K562 (cell line): ENCODE measurements around the gene ACRBP. TPM values are rescaled to one million over a fixed set of nuclear protein-coding genes. Genes with fewer than 3 reads are reported as not detected.
A peak's percentile ranks its signal among the peaks of the same experiment; 100 is the strongest.

ENCODE experiments used
- CCAR2 ChIP-seq: fragments of 200-400 bp; formaldehyde crosslinking; IDR thresholded peaks from 2 replicates; pipeline ENCODE4 v1.6.1; 2017; ENCODE audit warnings: mild to moderate bottlenecking, low read depth, low read length
- CHAMP1 ChIP-seq: fragments of 450-650 bp; IDR thresholded peaks from 2 replicates; pipeline ENCODE4 v1.6.1; 2016; ENCODE audit warnings: mild to moderate bottlenecking
- CREBBP ChIP-seq: IDR thresholded peaks from one replicate; pipeline ENCODE4 v1.6.1; 2012; ENCODE audit warnings: low read depth, mild to moderate bottlenecking, control low read depth, inconsistent platforms, low read length
- MAFG ChIP-seq: fragments of 450-650 bp; conservative IDR thresholded peaks from 2 replicates; pipeline ENCODE4 v1.6.1; 2016; ENCODE audit warnings: missing genetic modification characterization, missing compliant biosample characterization
- MTF1 ChIP-seq: fragments of 250-450 bp; sonication (Bioruptor Pico); IDR thresholded peaks from 2 replicates; pipeline ENCODE4 v1.9.0; 2021; ENCODE audit warnings: moderate library complexity, mild to moderate bottlenecking, inconsistent platforms, borderline replicate concordance
- NFYB ChIP-seq: IDR thresholded peaks from 2 replicates; pipeline ENCODE4 v1.6.1; 2011; ENCODE audit warnings: mild to moderate bottlenecking, moderate library complexity; ENCODE audit not compliant: insufficient read length; ENCODE audit errors: extremely low read depth
- RBM34 ChIP-seq: fragments of 200-400 bp; formaldehyde crosslinking; IDR thresholded peaks from 2 replicates; pipeline ENCODE4 v1.6.1; 2018; ENCODE audit warnings: low read length, borderline replicate concordance; ENCODE audit not compliant: insufficient read depth
- RBM39 ChIP-seq: fragments of 200-400 bp; formaldehyde crosslinking; optimal IDR thresholded peaks from 2 replicates; pipeline ENCODE3; 2018; ENCODE audit warnings: low read depth, low read length
- RCOR1 ChIP-seq, 2 experiments: IDR thresholded peaks; 2 replicates each; pipeline ENCODE4 v1.6.1; 2012; ENCODE audit warnings: low read depth in 2 of 2, low read length in 2 of 2, borderline replicate concordance in 1 of 2, improper control_type of control experiment in 1 of 2
- RFX1 ChIP-seq: fragments of 450-650 bp; IDR thresholded peaks from 2 replicates; pipeline ENCODE4 v1.6.1; 2016; ENCODE audit warnings: mild to moderate bottlenecking, moderate library complexity
- RFX5 ChIP-seq: IDR thresholded peaks from 2 replicates; pipeline ENCODE4 v1.6.1; 2011; ENCODE audit warnings: low read depth, mild to moderate bottlenecking, improper control_type of control experiment, low read length
- SMARCC2 ChIP-seq: fragments of 450-650 bp; IDR thresholded peaks from 2 replicates; pipeline ENCODE4 v1.6.1; 2017; ENCODE audit warnings: antibody characterized with exemption, moderate library complexity, mild to moderate bottlenecking, low read depth
- SRSF1 ChIP-seq: fragments of 200-400 bp; formaldehyde crosslinking; IDR thresholded peaks from 2 replicates; pipeline ENCODE4 v1.6.1; 2017; ENCODE audit warnings: mild to moderate bottlenecking, low read depth, low read length, moderate library complexity
- TAL1 ChIP-seq: fragments of 450-650 bp; IDR thresholded peaks from 2 replicates; pipeline ENCODE4 v1.6.1; 2016; ENCODE audit warnings: mild to moderate bottlenecking
- TEAD4 ChIP-seq, 2 experiments: sonication (generic) in 1 of 2; formaldehyde crosslinking in 1 of 2; IDR thresholded peaks; 2 replicates each; pipeline versions ENCODE4 v1.6.1 to v1.8.0; 2012 to 2022; ENCODE audit warnings: borderline replicate concordance in 1 of 2, inconsistent platforms in 1 of 2, low read length in 1 of 2, mild to moderate bottlenecking in 1 of 2, missing genetic modification reagents in 1 of 2
- ZBTB7A ChIP-seq: IDR thresholded peaks from 2 replicates; pipeline ENCODE4 v1.6.1; 2011; ENCODE audit warnings: low read depth, mild to moderate bottlenecking, low read length, moderate library complexity, borderline replicate concordance; ENCODE audit not compliant: control insufficient read depth
- ZNF253 ChIP-seq: fragments of 250-450 bp; sonication (Bioruptor Pico); conservative IDR thresholded peaks from 2 replicates; pipeline ENCODE4 v1.6.1; 2021; ENCODE audit warnings: mild to moderate bottlenecking
- ZNF354B ChIP-seq: fragments of 250-450 bp; sonication (Bioruptor Pico); IDR thresholded peaks from 2 replicates; pipeline ENCODE4 v1.4.0; 2020
- ZNF695 ChIP-seq: fragments of 450-650 bp; formaldehyde crosslinking; IDR thresholded peaks from 2 replicates; pipeline ENCODE4 v1.4.0; 2020; ENCODE audit warnings: mild to moderate bottlenecking, moderate library complexity
- polyA plus RNA-seq, 8 experiments: library from polyadenylated mRNA; depleted of rRNA in 4 of 8; stranded (reverse) in 5 of 8; unstranded in 3 of 8; fragments of >200 nt; fragmentation: Nextera tagmentation in 2 of 8; fragmentation: Illumina TruSeq in 1 of 8; extraction: Ambion mirVana in 2 of 8; extraction: Trizol in 1 of 8; gene quantifications; 2 replicates each; pipeline versions ENCODE4 v1.2.1 to v1.2.3, GENCODE V29; 2011 to 2014; ENCODE audit warnings: inconsistent platforms in 1 of 8, missing spikeins in 1 of 8
- total RNA-seq, 7 experiments: library from RNA; depleted of rRNA in 6 of 7; stranded (reverse); fragments of >200 nt in 6 of 7; fragmentation: Illumina TruSeq in 2 of 7; extraction: Trizol in 2 of 7; gene quantifications; 2 replicates each; pipeline versions ENCODE4 v1.2.1 to v1.2.3, GENCODE V29; 2011 to 2021; ENCODE audit warnings: low replicate concordance in 1 of 7
- TF ChIP-seq, protein P1 (sequence below): fragments of 450-650 bp; formaldehyde crosslinking; IDR thresholded peaks from 2 replicates; pipeline ENCODE4 v1.4.0; 2020; ENCODE audit warnings: mild to moderate bottlenecking, moderate library complexity
- TF ChIP-seq, protein P2 (sequence below): fragments of 250-450 bp; sonication (Bioruptor Pico); IDR thresholded peaks from 2 replicates; pipeline ENCODE4 v1.8.0; 2022; ENCODE audit warnings: inconsistent platforms
- TF ChIP-seq, protein P3 (sequence below), 2 experiments: fragments of 450-650 bp; conservative IDR thresholded peaks; 2 replicates each; pipeline ENCODE4 v1.6.1; 2017; ENCODE audit warnings: mild to moderate bottlenecking in 2 of 2, moderate library complexity in 2 of 2

The ACRBP gene
- total and polyA plus RNA-seq, 9 of the 15 experiments (the other 6 are each of a cell fraction or from before 2014, with no cell fraction given) = 3.1 to 31.8 (median 8.4) TPM

DNA sequence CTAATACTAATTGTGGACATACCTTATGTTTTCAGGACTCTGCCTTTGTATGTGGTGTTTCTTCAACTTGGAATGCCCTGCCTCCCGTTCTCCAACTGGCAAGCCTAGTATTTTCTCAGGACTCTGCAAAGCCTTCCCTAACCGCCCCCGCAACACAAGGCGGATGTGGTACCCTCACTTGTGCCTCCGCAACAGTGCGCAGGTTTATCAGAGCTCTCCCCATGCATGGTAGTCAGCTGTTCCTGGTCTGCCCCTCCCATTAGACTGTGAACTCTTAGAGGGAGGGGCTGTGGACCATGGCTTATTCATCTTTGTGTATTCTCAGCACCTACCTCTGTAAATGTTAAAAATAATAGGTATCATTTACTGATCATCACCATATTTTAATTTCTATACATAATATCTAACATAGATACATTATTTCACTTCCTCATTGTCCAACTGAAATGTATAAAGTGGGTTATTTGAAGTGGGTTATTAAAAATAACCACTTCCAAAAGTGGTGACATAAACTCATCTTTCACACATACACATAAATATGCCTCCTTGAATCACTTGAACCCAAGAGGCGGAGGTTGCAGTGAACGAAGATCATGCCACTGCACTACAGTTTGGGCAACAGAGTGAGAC is 20.5 kb downstream of the ACRBP start (continued):
- TF ChIP-seq, protein P1, sequence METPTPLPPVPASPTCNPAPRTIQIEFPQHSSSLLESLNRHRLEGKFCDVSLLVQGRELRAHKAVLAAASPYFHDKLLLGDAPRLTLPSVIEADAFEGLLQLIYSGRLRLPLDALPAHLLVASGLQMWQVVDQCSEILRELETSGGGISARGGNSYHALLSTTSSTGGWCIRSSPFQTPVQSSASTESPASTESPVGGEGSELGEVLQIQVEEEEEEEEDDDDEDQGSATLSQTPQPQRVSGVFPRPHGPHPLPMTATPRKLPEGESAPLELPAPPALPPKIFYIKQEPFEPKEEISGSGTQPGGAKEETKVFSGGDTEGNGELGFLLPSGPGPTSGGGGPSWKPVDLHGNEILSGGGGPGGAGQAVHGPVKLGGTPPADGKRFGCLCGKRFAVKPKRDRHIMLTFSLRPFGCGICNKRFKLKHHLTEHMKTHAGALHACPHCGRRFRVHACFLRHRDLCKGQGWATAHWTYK = no peak
- TF ChIP-seq ZBTB7A (peak; percentile 52; the same call in 1 of the 2 replicates), CHAMP1 (no peak), TAL1 (peak; percentile 47; the same call in 1 of the 2 replicates), ZNF253 (CRISPR knock-in tag) (no peak), RBM39 (no peak), RFX5 (no peak), RFX1 (no peak), SRSF1 (no peak), CREBBP (no peak), SMARCC2 (no peak), MTF1 (CRISPR knock-in tag) (no peak), TEAD4 (IDR thresholded peaks at IDR 0.05; ENCODE audit: low read length) (peak; percentile 71), TEAD4 (CRISPR knock-in tag; IDR thresholded peaks at IDR 0.05; ENCODE audit: borderline replicate concordance) (no peak), MAFG (tag) (no peak), NFYB (no peak), CCAR2 (no peak), RCOR1 (IDR thresholded peaks at IDR 0.05; ENCODE audit: borderline replicate concordance in 1 of 2, low read depth in 2 of 2, low read length in 2 of 2) (peak in 1 of 2 experiments; percentile 44; a peak in 1 of 4 replicates), ZNF354B (CRISPR knock-in tag) (no peak), RBM34 (no peak), ZNF695 (CRISPR knock-in tag) (no peak)
- TF ChIP-seq, protein P2, sequence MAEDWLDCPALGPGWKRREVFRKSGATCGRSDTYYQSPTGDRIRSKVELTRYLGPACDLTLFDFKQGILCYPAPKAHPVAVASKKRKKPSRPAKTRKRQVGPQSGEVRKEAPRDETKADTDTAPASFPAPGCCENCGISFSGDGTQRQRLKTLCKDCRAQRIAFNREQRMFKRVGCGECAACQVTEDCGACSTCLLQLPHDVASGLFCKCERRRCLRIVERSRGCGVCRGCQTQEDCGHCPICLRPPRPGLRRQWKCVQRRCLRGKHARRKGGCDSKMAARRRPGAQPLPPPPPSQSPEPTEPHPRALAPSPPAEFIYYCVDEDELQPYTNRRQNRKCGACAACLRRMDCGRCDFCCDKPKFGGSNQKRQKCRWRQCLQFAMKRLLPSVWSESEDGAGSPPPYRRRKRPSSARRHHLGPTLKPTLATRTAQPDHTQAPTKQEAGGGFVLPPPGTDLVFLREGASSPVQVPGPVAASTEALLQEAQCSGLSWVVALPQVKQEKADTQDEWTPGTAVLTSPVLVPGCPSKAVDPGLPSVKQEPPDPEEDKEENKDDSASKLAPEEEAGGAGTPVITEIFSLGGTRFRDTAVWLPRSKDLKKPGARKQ (CRISPR knock-in tag) = no peak
- TF ChIP-seq, protein P3, sequence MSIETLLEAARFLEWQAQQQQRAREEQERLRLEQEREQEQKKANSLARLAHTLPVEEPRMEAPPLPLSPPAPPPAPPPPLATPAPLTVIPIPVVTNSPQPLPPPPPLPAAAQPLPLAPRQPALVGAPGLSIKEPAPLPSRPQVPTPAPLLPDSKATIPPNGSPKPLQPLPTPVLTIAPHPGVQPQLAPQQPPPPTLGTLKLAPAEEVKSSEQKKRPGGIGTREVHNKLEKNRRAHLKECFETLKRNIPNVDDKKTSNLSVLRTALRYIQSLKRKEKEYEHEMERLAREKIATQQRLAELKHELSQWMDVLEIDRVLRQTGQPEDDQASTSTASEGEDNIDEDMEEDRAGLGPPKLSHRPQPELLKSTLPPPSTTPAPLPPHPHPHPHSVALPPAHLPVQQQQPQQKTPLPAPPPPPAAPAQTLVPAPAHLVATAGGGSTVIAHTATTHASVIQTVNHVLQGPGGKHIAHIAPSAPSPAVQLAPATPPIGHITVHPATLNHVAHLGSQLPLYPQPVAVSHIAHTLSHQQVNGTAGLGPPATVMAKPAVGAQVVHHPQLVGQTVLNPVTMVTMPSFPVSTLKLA (conservative IDR thresholded peaks at IDR 0.05) = peak; percentile 43 to 73
